Smooth muscle cell (in vitro differentiated cells): ENCODE results near the gene RAD51B. TPM values are rescaled to one million over a fixed set of nuclear protein-coding genes. Genes with fewer than 3 reads are reported as not detected.

Experiments used
- DNase-seq: peaks from one replicate; lab custom pipeline; 2025; ENCODE audit not compliant: unreplicated experiment; lab: John Stamatoyannopoulos, UW
- H2AFZ ChIP-seq: fragments of 200-600 bp; sonication (generic); 2 replicates; pipeline ENCODE4 v1.6.0; 2016; ENCODE audit warnings: antibody characterized with exemption, low read depth, mild to moderate bottlenecking
- H3F3A ChIP-seq: fragments of 200-600 bp; sonication (generic); 2 replicates; pipeline ENCODE4 v1.6.0; 2017; ENCODE audit warnings: antibody characterized with exemption, low read depth
- H3K27ac ChIP-seq: fragments of 200-600 bp; sonication (generic); 2 replicates; pipeline ENCODE4 v1.5.1; 2016; ENCODE audit warnings: low read depth, mild to moderate bottlenecking
- H3K27me3 ChIP-seq: fragments of 200-600 bp; sonication (generic); 2 replicates; pipeline ENCODE4 v1.6.1; 2016; ENCODE audit warnings: low read depth, mild to moderate bottlenecking
- H3K36me3 ChIP-seq: fragments of 200-600 bp; sonication (generic); 2 replicates; pipeline ENCODE4 v1.5.1; 2016; ENCODE audit warnings: low read depth
- H3K4me1 ChIP-seq: fragments of 200-600 bp; sonication (generic); 2 replicates; pipeline ENCODE4 v1.5.1; 2016; ENCODE audit warnings: low read depth
- H3K4me2 ChIP-seq: fragments of 200-600 bp; sonication (generic); 2 replicates; pipeline ENCODE4 v1.6.0; 2016; ENCODE audit warnings: mild to moderate bottlenecking
- H3K4me3 ChIP-seq: fragments of 200-600 bp; sonication (generic); 2 replicates; pipeline ENCODE4 v1.5.1; 2016; ENCODE audit warnings: mild to moderate bottlenecking
- H3K79me2 ChIP-seq: fragments of 200-600 bp; sonication (generic); 2 replicates; pipeline ENCODE4 v1.6.0; 2016; ENCODE audit warnings: low read depth, mild to moderate bottlenecking
- H3K9ac ChIP-seq: fragments of 200-600 bp; sonication (generic); 2 replicates; pipeline ENCODE4 v1.6.0; 2016; ENCODE audit warnings: low read depth
- H3K9me3 ChIP-seq: fragments of 200-600 bp; sonication (generic); replicated peaks from 2 replicates; pipeline ENCODE4 v1.5.1; 2016; ENCODE audit warnings: low read depth
- H4K20me1 ChIP-seq: fragments of 200-600 bp; sonication (generic); 2 replicates; pipeline ENCODE4 v1.6.0; 2016; ENCODE audit warnings: low read depth
- CTCF ChIP-seq: fragments of 200-600 bp; sonication (generic); IDR thresholded peaks from 2 replicates; pipeline ENCODE4 v1.5.1; 2017; ENCODE audit warnings: borderline replicate concordance, mild to moderate bottlenecking, antibody characterized with exemption; ENCODE audit not compliant: insufficient read depth, poor library complexity, severe bottlenecking
- WGBS: methylation state at CpG from one replicate; pipeline ENCODE4 v1.1.7; 2016; ENCODE audit warnings: low lambda C conversion rate; 5-methylcytosine and 5-hydroxymethylcytosine counted together
- polyA plus RNA-seq: library from polyadenylated mRNA; unstranded; fragments of >200 nt; fragmentation: Nextera tagmentation; extraction: Ambion mirVana; gene quantifications from 2 replicates; pipeline ENCODE4 v1.2.1, GENCODE V29; 2016
- total RNA-seq: library from RNA; depleted of rRNA; stranded (reverse); fragments of >200 nt; gene quantifications from 2 replicates; pipeline ENCODE4 v1.2.3, GENCODE V29; 2014

Gene RAD51B
- total and polyA plus RNA-seq, 2 experiments from 2014 or later, result 4.6 to 5.3 TPM

GRCh38 chr14:67886191-67886590 lies 66.6 kb downstream of the RAD51B start:
- Histone ChIP-seq H3K27ac (no peak overlapping the region), H3K4me3 (no peak overlapping the region), H3F3A (no peaks in the 10 kb centered on the region), H3K9me3 (no peaks in the 10 kb centered on the region), H2AFZ (no peak overlapping the region), H4K20me1 (no peaks in the 10 kb centered on the region), H3K79me2 (no peaks in the 10 kb centered on the region), H3K27me3 (no peaks in the 10 kb centered on the region), H3K4me2 (no peak overlapping the region), H3K9ac (no peak overlapping the region), H3K4me1 (no peaks in the 10 kb centered on the region), H3K36me3 (no peaks in the 10 kb centered on the region)
- TF ChIP-seq CTCF, result no peak
- DNase-seq, result no peak
- WGBS, result 82% methylated on average over 2 of the region's 2 CpGs

- no peak for TF ChIP-seq CTCF
- Histone ChIP-seq H3K4me3 (no peak overlapping the region), H3F3A (no peaks in the 10 kb centered on the region), H3K79me2 (no peaks in the 10 kb centered on the region), H3K4me1 (no peaks in the 10 kb centered on the region), H3K27ac (no peak overlapping the region), H4K20me1 (no peaks in the 10 kb centered on the region), H3K4me2 (no peak overlapping the region), H2AFZ (no peak overlapping the region), H3K9ac (no peak overlapping the region), H3K9me3 (no peaks in the 10 kb centered on the region), H3K36me3 (no peaks in the 10 kb centered on the region), H3K27me3 (no peaks in the 10 kb centered on the region)
- WGBS, result 80% methylated on average over 3 of the region's 3 CpGs
- DNase-seq, result no peak
These were observed 67.9 kb downstream of the RAD51B start for GRCh38 chr14:67887478-67887877.

- H3K9me3 ChIP-seq, result no peaks in the 10 kb centered on the region
- H3K4me3 ChIP-seq, result no peak overlapping the region
- no peaks in the 10 kb centered on the region for H3K27me3 ChIP-seq
- H3K79me2 ChIP-seq, result no peaks in the 10 kb centered on the region
- no peak for TF ChIP-seq CTCF
- H4K20me1 ChIP-seq, result no peaks in the 10 kb centered on the region
- no peak overlapping the region for H2AFZ ChIP-seq
- no peaks in the 10 kb centered on the region for H3K4me1 ChIP-seq
- no peak overlapping the region for H3K9ac ChIP-seq
- WGBS, result 94% methylated on average over 4 of the region's 4 CpGs
- no peaks in the 10 kb centered on the region for H3K36me3 ChIP-seq
- H3F3A ChIP-seq, result no peaks in the 10 kb centered on the region
- no peak for DNase-seq
- H3K27ac ChIP-seq, result no peak overlapping the region
- no peak overlapping the region for H3K4me2 ChIP-seq
These were observed 69.9 kb downstream of the RAD51B start for GRCh38 chr14:67889455-67889854.

- H3K4me3 ChIP-seq, result no peak overlapping the region
- TF ChIP-seq CTCF, result no peak
- no peak for DNase-seq
- no peak overlapping the region for H3K27ac ChIP-seq
- no peak overlapping the region for H3K4me2 ChIP-seq
- no peak overlapping the region for H2AFZ ChIP-seq
- 63% methylated on average over 1 of the region's 1 CpG for WGBS
- no peaks in the 10 kb centered on the region for H4K20me1 ChIP-seq
- no peaks in the 10 kb centered on the region for H3F3A ChIP-seq
- H3K27me3 ChIP-seq, result no peaks in the 10 kb centered on the region
- H3K79me2 ChIP-seq, result no peaks in the 10 kb centered on the region
- H3K4me1 ChIP-seq, result no peaks in the 10 kb centered on the region
- no peaks in the 10 kb centered on the region for H3K36me3 ChIP-seq
- no peak overlapping the region for H3K9ac ChIP-seq
- H3K9me3 ChIP-seq, result no peaks in the 10 kb centered on the region
These were observed 73.0 kb downstream of the RAD51B start for GRCh38 chr14:67892466-67893100.
